ENCODE measurements around the gene FOXA1.

DNA sequence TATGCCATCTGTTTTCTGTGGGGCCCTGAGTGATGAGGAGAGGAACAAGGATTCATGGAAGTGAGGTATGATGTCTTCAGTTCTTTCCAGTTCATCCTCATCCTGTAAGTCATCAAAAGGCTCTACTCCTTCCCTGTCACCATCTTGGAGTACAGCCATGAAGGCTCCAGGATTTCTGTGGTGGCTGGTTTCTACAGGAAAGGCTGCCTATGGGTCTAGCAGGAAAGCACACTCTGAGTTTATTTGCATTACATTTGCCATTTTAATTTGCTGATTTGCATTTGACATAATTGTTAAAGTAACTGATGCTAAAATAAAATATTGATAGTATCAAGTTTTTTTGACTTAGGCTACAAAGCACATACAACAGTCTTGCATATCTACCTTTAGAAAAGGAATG is 11.6 kb upstream of the FOXA1 start:
- TF ChIP-seq, protein P1, sequence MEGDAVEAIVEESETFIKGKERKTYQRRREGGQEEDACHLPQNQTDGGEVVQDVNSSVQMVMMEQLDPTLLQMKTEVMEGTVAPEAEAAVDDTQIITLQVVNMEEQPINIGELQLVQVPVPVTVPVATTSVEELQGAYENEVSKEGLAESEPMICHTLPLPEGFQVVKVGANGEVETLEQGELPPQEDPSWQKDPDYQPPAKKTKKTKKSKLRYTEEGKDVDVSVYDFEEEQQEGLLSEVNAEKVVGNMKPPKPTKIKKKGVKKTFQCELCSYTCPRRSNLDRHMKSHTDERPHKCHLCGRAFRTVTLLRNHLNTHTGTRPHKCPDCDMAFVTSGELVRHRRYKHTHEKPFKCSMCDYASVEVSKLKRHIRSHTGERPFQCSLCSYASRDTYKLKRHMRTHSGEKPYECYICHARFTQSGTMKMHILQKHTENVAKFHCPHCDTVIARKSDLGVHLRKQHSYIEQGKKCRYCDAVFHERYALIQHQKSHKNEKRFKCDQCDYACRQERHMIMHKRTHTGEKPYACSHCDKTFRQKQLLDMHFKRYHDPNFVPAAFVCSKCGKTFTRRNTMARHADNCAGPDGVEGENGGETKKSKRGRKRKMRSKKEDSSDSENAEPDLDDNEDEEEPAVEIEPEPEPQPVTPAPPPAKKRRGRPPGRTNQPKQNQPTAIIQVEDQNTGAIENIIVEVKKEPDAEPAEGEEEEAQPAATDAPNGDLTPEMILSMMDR (conservative IDR thresholded peaks at IDR 0.05; ENCODE audit: low read depth, low read length) = no peak
- no peak for TF ChIP-seq EZH2 (IDR thresholded peaks at IDR 0.05; ENCODE audit: low read length, unreplicated experiment)
